Measurements from ENCODE around the gene RBM4B. TPM values are rescaled to one million over a fixed set of nuclear protein-coding genes. Genes with fewer than 3 reads are reported as not detected.

RBM4B gene
- total and polyA plus RNA-seq, 2 experiments from 2014 or later: 28.0 to 31.0 TPM

GRCh38 chr11:66641834-66642233 lies 35.9 kb downstream of the RBM4B start:
- H3K27ac ChIP-seq (ENCODE audit: low read depth): 0 out of 2 replicates have a peak overlapping the region, but pooled peaks have one; percentile 8

More at GRCh38 chr11:66641834-66642233, 35.9 kb downstream of the RBM4B start:
- TF ChIP-seq ZNF331 (CRISPR knock-in tag; IDR thresholded peaks at IDR 0.05; ENCODE audit: low read depth) (no peak), CTCF (conservative IDR thresholded peaks at IDR 0.05; ENCODE audit: low read depth in 2 of 2) (no peak), ZNF114 (CRISPR knock-in tag; IDR thresholded peaks at IDR 0.05) (no peak), EZH2 (IDR thresholded peaks at IDR 0.05; ENCODE audit: low read depth, unreplicated experiment) (no peak), CREB1 (CRISPR knock-in tag; IDR thresholded peaks at IDR 0.05; ENCODE audit: low read depth) (no peak), REST (IDR thresholded peaks at IDR 0.05; ENCODE audit: unreplicated experiment) (no peak), NANOG (IDR thresholded peaks at IDR 0.05; ENCODE audit: borderline replicate concordance) (no peak), JUNB (IDR thresholded peaks at IDR 0.05; ENCODE audit: unreplicated experiment) (no peak), STAT1 (IDR thresholded peaks at IDR 0.05; ENCODE audit: unreplicated experiment) (no peak), POLR2AphosphoS5 (IDR thresholded peaks at IDR 0.05; ENCODE audit: low read depth) (no peak), EZH2phosphoT487 (IDR thresholded peaks at IDR 0.05; ENCODE audit: unreplicated experiment) (no peak)
- TF ChIP-seq, protein P1, sequence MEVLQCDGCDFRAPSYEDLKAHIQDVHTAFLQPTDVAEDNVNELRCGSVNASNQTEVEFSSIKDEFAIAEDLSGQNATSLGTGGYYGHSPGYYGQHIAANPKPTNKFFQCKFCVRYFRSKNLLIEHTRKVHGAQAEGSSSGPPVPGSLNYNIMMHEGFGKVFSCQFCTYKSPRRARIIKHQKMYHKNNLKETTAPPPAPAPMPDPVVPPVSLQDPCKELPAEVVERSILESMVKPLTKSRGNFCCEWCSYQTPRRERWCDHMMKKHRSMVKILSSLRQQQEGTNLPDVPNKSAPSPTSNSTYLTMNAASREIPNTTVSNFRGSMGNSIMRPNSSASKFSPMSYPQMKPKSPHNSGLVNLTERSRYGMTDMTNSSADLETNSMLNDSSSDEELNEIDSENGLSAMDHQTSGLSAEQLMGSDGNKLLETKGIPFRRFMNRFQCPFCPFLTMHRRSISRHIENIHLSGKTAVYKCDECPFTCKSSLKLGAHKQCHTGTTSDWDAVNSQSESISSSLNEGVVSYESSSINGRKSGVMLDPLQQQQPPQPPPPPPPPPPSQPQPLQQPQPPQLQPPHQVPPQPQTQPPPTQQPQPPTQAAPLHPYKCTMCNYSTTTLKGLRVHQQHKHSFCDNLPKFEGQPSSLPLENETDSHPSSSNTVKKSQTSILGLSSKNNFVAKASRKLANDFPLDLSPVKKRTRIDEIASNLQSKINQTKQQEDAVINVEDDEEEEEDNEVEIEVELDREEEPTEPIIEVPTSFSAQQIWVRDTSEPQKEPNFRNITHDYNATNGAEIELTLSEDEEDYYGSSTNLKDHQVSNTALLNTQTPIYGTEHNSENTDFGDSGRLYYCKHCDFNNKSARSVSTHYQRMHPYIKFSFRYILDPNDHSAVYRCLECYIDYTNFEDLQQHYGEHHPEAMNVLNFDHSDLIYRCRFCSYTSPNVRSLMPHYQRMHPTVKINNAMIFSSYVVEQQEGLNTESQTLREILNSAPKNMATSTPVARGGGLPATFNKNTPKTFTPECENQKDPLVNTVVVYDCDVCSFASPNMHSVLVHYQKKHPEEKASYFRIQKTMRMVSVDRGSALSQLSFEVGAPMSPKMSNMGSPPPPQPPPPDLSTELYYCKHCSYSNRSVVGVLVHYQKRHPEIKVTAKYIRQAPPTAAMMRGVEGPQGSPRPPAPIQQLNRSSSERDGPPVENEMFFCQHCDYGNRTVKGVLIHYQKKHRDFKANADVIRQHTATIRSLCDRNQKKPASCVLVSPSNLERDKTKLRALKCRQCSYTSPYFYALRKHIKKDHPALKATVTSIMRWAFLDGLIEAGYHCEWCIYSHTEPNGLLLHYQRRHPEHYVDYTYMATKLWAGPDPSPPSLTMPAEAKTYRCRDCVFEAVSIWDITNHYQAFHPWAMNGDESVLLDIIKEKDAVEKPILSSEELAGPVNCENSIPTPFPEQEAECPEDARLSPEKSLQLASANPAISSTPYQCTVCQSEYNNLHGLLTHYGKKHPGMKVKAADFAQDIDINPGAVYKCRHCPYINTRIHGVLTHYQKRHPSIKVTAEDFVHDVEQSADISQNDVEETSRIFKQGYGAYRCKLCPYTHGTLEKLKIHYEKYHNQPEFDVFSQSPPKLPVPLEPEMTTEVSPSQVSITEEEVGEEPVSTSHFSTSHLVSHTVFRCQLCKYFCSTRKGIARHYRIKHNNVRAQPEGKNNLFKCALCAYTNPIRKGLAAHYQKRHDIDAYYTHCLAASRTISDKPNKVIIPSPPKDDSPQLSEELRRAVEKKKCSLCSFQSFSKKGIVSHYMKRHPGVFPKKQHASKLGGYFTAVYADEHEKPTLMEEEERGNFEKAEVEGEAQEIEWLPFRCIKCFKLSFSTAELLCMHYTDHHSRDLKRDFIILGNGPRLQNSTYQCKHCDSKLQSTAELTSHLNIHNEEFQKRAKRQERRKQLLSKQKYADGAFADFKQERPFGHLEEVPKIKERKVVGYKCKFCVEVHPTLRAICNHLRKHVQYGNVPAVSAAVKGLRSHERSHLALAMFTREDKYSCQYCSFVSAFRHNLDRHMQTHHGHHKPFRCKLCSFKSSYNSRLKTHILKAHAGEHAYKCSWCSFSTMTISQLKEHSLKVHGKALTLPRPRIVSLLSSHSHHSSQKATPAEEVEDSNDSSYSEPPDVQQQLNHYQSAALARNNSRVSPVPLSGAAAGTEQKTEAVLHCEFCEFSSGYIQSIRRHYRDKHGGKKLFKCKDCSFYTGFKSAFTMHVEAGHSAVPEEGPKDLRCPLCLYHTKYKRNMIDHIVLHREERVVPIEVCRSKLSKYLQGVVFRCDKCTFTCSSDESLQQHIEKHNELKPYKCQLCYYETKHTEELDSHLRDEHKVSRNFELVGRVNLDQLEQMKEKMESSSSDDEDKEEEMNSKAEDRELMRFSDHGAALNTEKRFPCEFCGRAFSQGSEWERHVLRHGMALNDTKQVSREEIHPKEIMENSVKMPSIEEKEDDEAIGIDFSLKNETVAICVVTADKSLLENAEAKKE (CRISPR knock-in tag; IDR thresholded peaks at IDR 0.05): no peak
- TF ChIP-seq, protein P2, sequence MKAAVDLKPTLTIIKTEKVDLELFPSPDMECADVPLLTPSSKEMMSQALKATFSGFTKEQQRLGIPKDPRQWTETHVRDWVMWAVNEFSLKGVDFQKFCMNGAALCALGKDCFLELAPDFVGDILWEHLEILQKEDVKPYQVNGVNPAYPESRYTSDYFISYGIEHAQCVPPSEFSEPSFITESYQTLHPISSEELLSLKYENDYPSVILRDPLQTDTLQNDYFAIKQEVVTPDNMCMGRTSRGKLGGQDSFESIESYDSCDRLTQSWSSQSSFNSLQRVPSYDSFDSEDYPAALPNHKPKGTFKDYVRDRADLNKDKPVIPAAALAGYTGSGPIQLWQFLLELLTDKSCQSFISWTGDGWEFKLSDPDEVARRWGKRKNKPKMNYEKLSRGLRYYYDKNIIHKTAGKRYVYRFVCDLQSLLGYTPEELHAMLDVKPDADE (IDR thresholded peaks at IDR 0.05): no peak
- peaks cover 64% of the 10 kb centered on the region for H3K4me1 Mint-ChIP-seq
- peaks cover 24% of the 10 kb centered on the region for H3K27me3 Mint-ChIP-seq (ENCODE audit: insufficient read depth, low read depth, poor library complexity)
- H3F3A ChIP-seq (replicated peaks; ENCODE audit: low read depth): peaks cover 28% of the 10 kb centered on the region
- ATAC-seq (no peak), DNase-seq (ENCODE audit: low spot score) (no peak)
- peaks cover 36% of the 10 kb centered on the region for H3K4me1 ChIP-seq (ENCODE audit: insufficient read depth)
- peak overlapping the region; percentile 97 for H3K4me3 Mint-ChIP-seq
- H3K27me3 ChIP-seq (ENCODE audit: insufficient read depth): no peaks in the 10 kb centered on the region
- H3K4me3 ChIP-seq: peak overlapping the region; percentile 94
- peaks cover 75% of the 10 kb centered on the region for H4K20me1 ChIP-seq (replicated peaks; ENCODE audit: insufficient read depth)
- H3K9me2 ChIP-seq (ENCODE audit: insufficient read depth): no peaks in the 10 kb centered on the region
- peaks cover 69% of the 10 kb centered on the region for H3K36me3 ChIP-seq (ENCODE audit: insufficient read depth)
- no peak overlapping the region for H3K27ac Mint-ChIP-seq
- peaks cover 4% of the 10 kb centered on the region; the same call in 1 of the 3 replicates for H3K9me3 Mint-ChIP-seq
- H2AFZ ChIP-seq: no peak overlapping the region
- peaks cover 83% of the 10 kb centered on the region for H3K36me3 Mint-ChIP-seq (ENCODE audit: low read depth)
- peaks cover 90% of the 10 kb centered on the region for H3K79me2 ChIP-seq (replicated peaks; ENCODE audit: insufficient read depth)
- H3K4me2 ChIP-seq: peak overlapping the region; percentile 99
